ENCODE results near the gene GLT6D1. TPM values are rescaled to one million over a fixed set of nuclear protein-coding genes. Genes with fewer than 3 reads are reported as not detected.
"Not testable (repeated sequence)": the region's sequence is repeated elsewhere in the genome, so short reads cannot be mapped to it uniquely, and the experiment has no call there.

The GLT6D1 gene
- total and polyA plus RNA-seq, 4 donors: not detected

DNA sequence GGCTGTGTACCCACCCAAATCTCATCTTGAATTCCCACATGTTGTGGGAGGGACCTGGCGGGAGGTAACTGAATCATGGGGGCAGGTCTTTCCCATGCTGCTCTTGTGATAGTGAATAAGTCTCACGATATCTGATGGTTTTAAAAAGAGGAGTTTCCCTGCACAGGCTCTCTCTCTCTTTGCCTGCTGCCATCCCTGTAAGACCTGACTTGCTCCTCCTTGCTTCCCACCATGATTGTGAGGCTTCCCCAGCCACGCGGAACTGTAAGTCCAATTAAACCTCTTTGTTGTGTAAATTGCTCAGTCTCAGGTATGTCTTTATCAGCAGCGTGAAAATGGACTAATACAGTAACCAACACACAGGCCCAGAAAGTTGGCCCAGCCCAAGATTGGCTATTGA is 29.7 kb upstream of the GLT6D1 start:
- 91 to 93% methylated on average over 5 of the region's 5 CpGs for WGBS, 2 donors
- H3K27ac ChIP-seq (ENCODE audit: low read depth in 1 of 2, low read length in 2 of 2); H3K9me3 ChIP-seq (ENCODE audit: control insufficient read depth, low read length); H3K4me3 ChIP-seq (ENCODE audit: low read length in 2 of 2); intact Hi-C loops (cut with DNase I); DNase-seq; ATAC-seq (ENCODE audit: low FRiP score); H3K4me1 ChIP-seq (ENCODE audit: control insufficient read depth in 1 of 2, insufficient read depth in 2 of 2, low read length in 2 of 2); H3K27me3 ChIP-seq (ENCODE audit: control insufficient read depth in 1 of 2, insufficient read depth in 2 of 2, low read length in 1 of 2); H3K36me3 ChIP-seq (ENCODE audit: control insufficient read depth in 1 of 2, insufficient read depth in 2 of 2, low read length in 1 of 2): not testable (repeated sequence)

DNA sequence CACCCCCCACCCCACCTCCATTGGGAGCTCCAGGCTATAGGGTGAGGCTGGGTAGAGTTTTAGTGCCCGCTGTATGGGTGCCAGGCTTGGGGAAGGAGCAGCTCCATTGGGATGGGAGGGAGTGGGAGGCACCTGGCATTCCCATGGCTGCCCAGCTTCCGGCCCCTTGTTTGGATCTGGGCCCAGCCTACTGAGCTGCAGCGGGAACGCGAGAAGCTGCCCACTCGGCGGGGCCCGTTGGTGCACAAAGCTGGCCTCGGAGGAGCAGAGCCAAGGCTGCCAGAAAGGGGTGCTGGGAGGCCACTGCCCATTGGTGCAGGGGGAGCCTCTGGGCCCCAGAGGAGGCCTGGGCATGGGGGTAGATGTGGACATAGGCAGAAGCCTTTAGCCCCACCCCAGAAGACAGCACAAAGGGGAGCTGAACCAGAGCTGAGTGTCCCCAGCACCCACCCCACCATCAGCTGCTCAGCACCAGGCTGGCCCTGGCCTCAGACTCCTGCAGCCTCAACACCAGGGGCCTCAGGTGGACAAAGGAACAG is 28.2 kb upstream of the GLT6D1 start:
- Histone ChIP-seq H3K36me3 (ENCODE audit: control insufficient read depth in 1 of 2, insufficient read depth in 2 of 2, low read length in 1 of 2) (no peaks in the 10 kb centered on the region), H3K27me3 (ENCODE audit: control insufficient read depth in 1 of 2, insufficient read depth in 2 of 2, low read length in 1 of 2) (no peaks in the 10 kb centered on the region), H3K4me3 (ENCODE audit: low read length in 2 of 2) (no peak overlapping the region), H3K4me1 (ENCODE audit: control insufficient read depth in 1 of 2, insufficient read depth in 2 of 2, low read length in 2 of 2) (no peaks in the 10 kb centered on the region), H3K9me3 (ENCODE audit: control insufficient read depth, low read length) (no peaks in the 10 kb centered on the region), H3K27ac (ENCODE audit: low read depth in 1 of 2, low read length in 2 of 2) (no peak overlapping the region)
- no peak for DNase-seq
- ATAC-seq (ENCODE audit: low FRiP score): no peak
- 11 to 16% methylated on average over 9 of the region's 9 CpGs for WGBS, 2 donors
- intact Hi-C loops (cut with DNase I): no loop called here

DNA sequence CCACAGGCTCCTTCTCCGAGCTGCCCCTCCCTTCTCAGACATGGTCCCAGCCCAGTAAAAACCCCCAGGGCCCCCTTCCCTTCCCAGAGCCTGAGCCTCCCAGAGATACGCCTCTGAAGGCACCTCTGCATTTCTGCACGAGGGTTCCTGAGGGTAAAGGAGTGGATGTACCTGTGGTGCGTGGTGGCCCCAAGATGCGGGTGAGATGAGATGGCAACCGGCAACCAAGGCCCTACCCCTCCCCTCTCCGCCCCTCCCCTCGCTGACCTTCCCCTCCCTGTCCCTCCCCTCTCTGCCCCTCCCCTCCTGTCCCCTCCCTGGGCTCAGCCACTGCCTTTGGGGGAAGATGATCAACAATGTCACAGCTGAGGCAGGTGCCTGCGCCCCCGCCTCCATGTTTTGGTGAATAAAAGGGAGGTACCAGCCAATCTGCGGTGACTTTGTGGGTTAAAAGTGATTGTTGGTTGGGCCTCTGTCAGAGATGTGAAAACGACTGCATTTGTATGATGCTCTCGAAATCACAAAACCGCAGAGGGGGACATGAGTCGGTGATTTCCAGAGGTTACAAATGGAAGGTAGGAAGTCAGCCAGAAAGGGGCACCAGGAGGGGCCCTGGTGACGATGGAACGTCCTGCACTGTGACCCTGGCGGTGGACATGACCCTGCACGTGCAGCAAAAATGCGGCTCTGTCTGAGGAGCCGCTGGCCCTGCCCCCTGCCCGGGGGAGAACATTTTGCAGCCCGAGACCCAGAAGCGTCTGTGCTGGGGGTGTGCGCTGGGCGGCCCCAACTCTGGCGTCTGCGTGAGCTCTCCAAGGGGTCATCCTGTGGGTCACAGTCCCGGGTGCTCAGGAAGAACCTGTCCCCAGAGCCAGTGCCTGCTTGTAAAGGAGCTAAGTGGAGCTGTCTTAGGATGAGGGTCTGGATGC is 27.5 kb upstream of the GLT6D1 start:
- H3K9me3 ChIP-seq (ENCODE audit: control insufficient read depth, low read length): no peaks in the 10 kb centered on the region
- H3K36me3 ChIP-seq (ENCODE audit: control insufficient read depth in 1 of 2, insufficient read depth in 2 of 2, low read length in 1 of 2): no peaks in the 10 kb centered on the region
- no peak overlapping the region for H3K27ac ChIP-seq (ENCODE audit: low read depth in 1 of 2, low read length in 2 of 2)
- H3K27me3 ChIP-seq (ENCODE audit: control insufficient read depth in 1 of 2, insufficient read depth in 2 of 2, low read length in 1 of 2): no peaks in the 10 kb centered on the region
- intact Hi-C loops (cut with DNase I): no loop called here
- DNase-seq (no peak), ATAC-seq (ENCODE audit: low FRiP score) (no peak)
- H3K4me1 ChIP-seq (ENCODE audit: control insufficient read depth in 1 of 2, insufficient read depth in 2 of 2, low read length in 2 of 2): no peaks in the 10 kb centered on the region
- WGBS, 2 donors: 49 to 58% methylated on average over 29 of the region's 29 CpGs
- H3K4me3 ChIP-seq (ENCODE audit: low read length in 2 of 2): no peak overlapping the region

DNA sequence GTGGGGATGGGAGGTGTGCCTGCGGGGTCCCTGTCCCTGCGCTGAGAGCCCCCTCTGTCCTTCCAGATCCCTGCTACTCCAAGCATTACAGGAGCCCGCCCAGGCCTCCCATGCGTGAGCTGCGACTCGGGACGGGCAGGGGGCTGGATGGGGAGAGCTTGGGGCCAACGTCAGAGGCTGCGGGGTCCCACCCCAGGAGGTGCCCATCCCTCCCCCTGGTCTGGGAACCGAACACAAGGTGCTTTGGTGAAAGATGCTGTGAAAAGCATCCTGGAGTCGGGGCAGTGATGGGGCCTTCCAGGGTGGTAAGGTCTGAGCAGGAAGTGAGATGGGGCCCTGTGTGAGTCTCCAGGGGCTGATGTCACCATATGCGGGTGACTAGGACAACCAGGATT is 26.5 kb upstream of the GLT6D1 start:
- no peaks in the 10 kb centered on the region for H3K27me3 ChIP-seq (ENCODE audit: control insufficient read depth in 1 of 2, insufficient read depth in 2 of 2, low read length in 1 of 2)
- H3K4me3 ChIP-seq (ENCODE audit: low read length in 2 of 2): no peak overlapping the region
- 79 to 82% methylated on average over 12 of the region's 12 CpGs for WGBS, 2 donors
- intact Hi-C loops (cut with DNase I): no loop called here
- DNase-seq: no peak
- H3K36me3 ChIP-seq (ENCODE audit: control insufficient read depth in 1 of 2, insufficient read depth in 2 of 2, low read length in 1 of 2): no peaks in the 10 kb centered on the region
- H3K27ac ChIP-seq (ENCODE audit: low read depth in 1 of 2, low read length in 2 of 2): no peak overlapping the region
- no peak for ATAC-seq (ENCODE audit: low FRiP score)
- H3K9me3 ChIP-seq (ENCODE audit: control insufficient read depth, low read length): no peaks in the 10 kb centered on the region
- H3K4me1 ChIP-seq (ENCODE audit: control insufficient read depth in 1 of 2, insufficient read depth in 2 of 2, low read length in 2 of 2): no peaks in the 10 kb centered on the region

DNA sequence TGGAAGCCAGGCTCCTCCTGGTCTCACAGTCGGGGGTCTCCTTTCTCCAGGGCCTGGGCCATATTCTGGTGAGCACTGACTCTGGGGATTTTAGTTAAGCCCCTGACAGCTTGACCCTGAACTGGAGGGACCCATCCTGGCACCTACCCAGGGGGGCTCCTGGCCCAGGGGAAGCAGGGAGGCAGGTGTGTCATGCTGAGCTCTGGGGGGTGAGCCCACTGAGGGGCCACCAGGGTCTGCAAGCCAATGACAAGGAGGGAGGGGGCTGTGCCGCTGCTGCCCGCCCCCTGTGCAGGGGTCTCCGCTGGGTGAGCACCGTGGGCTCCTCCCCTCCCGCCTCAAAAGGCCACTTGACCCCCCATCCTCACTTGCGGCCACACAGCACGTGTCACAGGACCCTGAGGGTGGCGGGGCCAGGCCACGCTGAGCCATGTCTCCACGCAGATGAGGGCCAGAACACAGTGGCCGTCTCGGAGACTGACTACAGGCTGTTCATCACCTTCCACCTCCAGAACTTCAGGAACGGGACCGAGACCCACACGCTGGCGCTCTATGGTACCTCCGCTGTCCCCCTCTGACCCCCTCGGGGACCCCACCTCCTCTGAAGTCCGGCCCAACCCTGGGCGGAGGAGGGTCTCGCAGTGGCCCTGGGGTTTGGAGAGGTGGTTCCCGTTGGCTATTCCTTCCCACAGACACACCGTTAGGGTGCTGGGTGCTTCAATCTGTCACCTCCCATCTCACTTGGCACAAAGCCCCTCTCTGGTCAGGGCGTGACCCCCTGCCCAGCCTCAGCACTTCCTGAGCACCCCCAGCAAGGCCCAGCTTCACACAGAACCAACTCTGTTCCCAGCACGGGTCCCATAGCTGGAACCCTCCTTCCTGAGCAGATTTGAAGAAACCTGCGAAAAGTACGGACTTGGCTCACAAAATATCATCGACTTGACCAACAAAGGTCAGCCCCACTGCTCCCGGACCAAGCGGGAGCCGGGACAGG is 25.8 kb upstream of the GLT6D1 start:
- WGBS, 2 donors: 83 to 84% methylated on average over 32 of the region's 32 CpGs
- Histone ChIP-seq H3K9me3 (ENCODE audit: control insufficient read depth, low read length) (no peaks in the 10 kb centered on the region), H3K4me3 (ENCODE audit: low read length in 2 of 2) (no peak overlapping the region), H3K36me3 (ENCODE audit: control insufficient read depth in 1 of 2, insufficient read depth in 2 of 2, low read length in 1 of 2) (no peaks in the 10 kb centered on the region), H3K27me3 (ENCODE audit: control insufficient read depth in 1 of 2, insufficient read depth in 2 of 2, low read length in 1 of 2) (no peaks in the 10 kb centered on the region), H3K4me1 (ENCODE audit: control insufficient read depth in 1 of 2, insufficient read depth in 2 of 2, low read length in 2 of 2) (no peaks in the 10 kb centered on the region), H3K27ac (ENCODE audit: low read depth in 1 of 2, low read length in 2 of 2) (no peak overlapping the region)
- intact Hi-C loops (cut with DNase I): no loop called here
- ATAC-seq (ENCODE audit: low FRiP score): no peak
- DNase-seq: no peak

DNA sequence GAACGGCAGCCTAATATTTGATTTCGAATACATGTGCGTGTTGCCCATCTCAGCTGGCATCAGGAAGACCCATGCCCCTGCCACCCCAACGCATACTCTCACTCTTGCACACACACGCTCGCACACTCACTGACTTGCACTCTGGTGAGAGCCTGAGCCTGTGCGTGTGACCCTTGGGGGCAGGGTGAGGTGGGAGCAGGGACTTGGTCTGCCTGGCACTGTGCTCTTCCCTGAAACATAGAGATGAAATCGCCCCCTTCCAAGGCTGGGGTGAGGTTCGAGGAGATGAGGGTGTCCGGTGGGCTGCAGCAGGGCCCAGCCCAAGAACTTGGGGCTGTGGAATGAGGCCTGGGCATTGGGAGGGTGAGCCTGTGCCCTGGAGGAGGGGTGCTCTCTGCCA is 24.9 kb upstream of the GLT6D1 start:
- Histone ChIP-seq H3K4me3 (ENCODE audit: low read length in 2 of 2) (no peak overlapping the region), H3K36me3 (ENCODE audit: control insufficient read depth in 1 of 2, insufficient read depth in 2 of 2, low read length in 1 of 2) (no peaks in the 10 kb centered on the region), H3K9me3 (ENCODE audit: control insufficient read depth, low read length) (no peaks in the 10 kb centered on the region), H3K27me3 (ENCODE audit: control insufficient read depth in 1 of 2, insufficient read depth in 2 of 2, low read length in 1 of 2) (no peaks in the 10 kb centered on the region), H3K27ac (ENCODE audit: low read depth in 1 of 2, low read length in 2 of 2) (no peak overlapping the region), H3K4me1 (ENCODE audit: control insufficient read depth in 1 of 2, insufficient read depth in 2 of 2, low read length in 2 of 2) (no peaks in the 10 kb centered on the region)
- DNase-seq (no peak), ATAC-seq (ENCODE audit: low FRiP score) (peak; percentile 15)
- 87% methylated on average over 10 of the region's 10 CpGs for WGBS, 2 donors
- intact Hi-C loops (cut with DNase I): no loop called here

DNA sequence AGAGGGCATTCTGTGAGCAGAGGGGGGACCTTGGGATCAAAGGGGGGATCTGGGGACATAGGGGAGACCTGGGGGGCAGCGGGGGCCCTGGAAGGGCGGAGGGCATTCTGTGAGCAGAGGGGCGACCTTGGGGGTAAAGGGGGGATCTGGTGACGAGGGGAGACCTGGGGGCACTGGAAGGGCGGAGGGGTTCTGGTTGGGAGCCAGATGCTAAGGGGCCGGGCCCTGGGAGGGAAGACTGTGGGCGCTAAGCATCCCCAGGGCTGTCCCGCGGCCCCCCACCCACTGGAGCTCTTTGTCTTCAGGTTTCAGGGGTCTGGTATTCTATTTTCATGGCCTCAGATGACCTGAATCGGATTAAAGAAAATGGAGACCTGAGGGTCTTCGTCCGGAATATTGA is 24.5 kb upstream of the GLT6D1 start:
- Histone ChIP-seq H3K27me3 (ENCODE audit: control insufficient read depth in 1 of 2, insufficient read depth in 2 of 2, low read length in 1 of 2) (no peaks in the 10 kb centered on the region), H3K27ac (ENCODE audit: low read depth in 1 of 2, low read length in 2 of 2) (no peak overlapping the region), H3K36me3 (ENCODE audit: control insufficient read depth in 1 of 2, insufficient read depth in 2 of 2, low read length in 1 of 2) (no peaks in the 10 kb centered on the region), H3K9me3 (ENCODE audit: control insufficient read depth, low read length) (no peaks in the 10 kb centered on the region), H3K4me3 (ENCODE audit: low read length in 2 of 2) (no peak overlapping the region), H3K4me1 (ENCODE audit: control insufficient read depth in 1 of 2, insufficient read depth in 2 of 2, low read length in 2 of 2) (no peaks in the 10 kb centered on the region)
- WGBS, 2 donors: 84 to 93% methylated on average over 8 to 12 of the region's 12 CpGs
- DNase-seq (no peak), ATAC-seq (ENCODE audit: low FRiP score) (no peak)
- intact Hi-C loops (cut with DNase I): no loop called here

DNA sequence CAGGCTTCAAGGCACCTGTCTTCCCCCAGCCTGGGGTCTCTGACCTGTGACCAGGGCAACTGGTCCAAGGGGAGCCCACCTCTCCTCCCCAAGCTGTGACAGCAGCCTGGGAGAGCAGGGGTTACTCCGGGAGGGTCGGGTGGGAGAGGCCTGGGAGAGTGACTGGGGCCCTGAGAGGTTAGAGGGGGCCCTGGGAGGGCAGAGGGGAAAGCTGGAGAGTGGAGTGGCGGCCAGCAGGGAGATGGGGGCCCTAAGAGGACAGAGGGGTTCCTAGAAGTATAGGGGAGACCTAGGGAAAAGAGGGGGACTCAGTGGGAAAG is 24.1 kb upstream of the GLT6D1 start:
- H3K9me3 ChIP-seq (ENCODE audit: control insufficient read depth, low read length): no peaks in the 10 kb centered on the region
- WGBS, 2 donors: 66 to 69% methylated on average over 3 of the region's 3 CpGs
- no peak overlapping the region for H3K4me3 ChIP-seq (ENCODE audit: low read length in 2 of 2)
- ATAC-seq (ENCODE audit: low FRiP score): no peak
- no peaks in the 10 kb centered on the region for H3K4me1 ChIP-seq (ENCODE audit: control insufficient read depth in 1 of 2, insufficient read depth in 2 of 2, low read length in 2 of 2)
- H3K27ac ChIP-seq (ENCODE audit: low read depth in 1 of 2, low read length in 2 of 2): no peak overlapping the region
- H3K36me3 ChIP-seq (ENCODE audit: control insufficient read depth in 1 of 2, insufficient read depth in 2 of 2, low read length in 1 of 2): no peaks in the 10 kb centered on the region
- DNase-seq: no peak
- no peaks in the 10 kb centered on the region for H3K27me3 ChIP-seq (ENCODE audit: control insufficient read depth in 1 of 2, insufficient read depth in 2 of 2, low read length in 1 of 2)
- intact Hi-C loops (cut with DNase I): no loop called here
